Fibroblast of the aortic adventitia (primary cell): ENCODE measurements around the gene DEFB127. TPM values are rescaled to one million over a fixed set of nuclear protein-coding genes. Genes with fewer than 3 reads are reported as not detected.
A peak's percentile ranks its signal among the peaks of the same experiment; 100 is the strongest.
"Not testable (repeated sequence)": the region's sequence is repeated elsewhere in the genome, so short reads cannot be mapped to it uniquely, and the experiment has no call there.

Experiments used
- DNase-seq: peaks from one replicate; pipeline ENCODE4 v3.0.0-alpha.2; 2010; ENCODE audit warnings: low read depth
- H3K4me3 ChIP-seq: 2 replicates; pipeline ENCODE4 v1.5.1; 2011; ENCODE audit warnings: low read depth, mild to moderate bottlenecking, control low read depth, low read length, moderate library complexity
- total RNA-seq: library from RNA; depleted of rRNA; stranded (reverse); fragments of >200 nt; gene quantifications from 2 replicates; pipeline ENCODE4 v1.2.3, GENCODE V29; 2012; ENCODE audit warnings: low replicate concordance
- TF ChIP-seq, protein P1 (sequence below): IDR thresholded peaks from 2 replicates; pipeline ENCODE4 v1.5.1; 2011; ENCODE audit warnings: mild to moderate bottlenecking, low read length, control low read depth, inconsistent platforms; ENCODE audit not compliant: insufficient read depth

DEFB127 gene, protein sequence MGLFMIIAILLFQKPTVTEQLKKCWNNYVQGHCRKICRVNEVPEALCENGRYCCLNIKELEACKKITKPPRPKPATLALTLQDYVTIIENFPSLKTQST
- not detected in 2 replicates for total RNA-seq

DNA sequence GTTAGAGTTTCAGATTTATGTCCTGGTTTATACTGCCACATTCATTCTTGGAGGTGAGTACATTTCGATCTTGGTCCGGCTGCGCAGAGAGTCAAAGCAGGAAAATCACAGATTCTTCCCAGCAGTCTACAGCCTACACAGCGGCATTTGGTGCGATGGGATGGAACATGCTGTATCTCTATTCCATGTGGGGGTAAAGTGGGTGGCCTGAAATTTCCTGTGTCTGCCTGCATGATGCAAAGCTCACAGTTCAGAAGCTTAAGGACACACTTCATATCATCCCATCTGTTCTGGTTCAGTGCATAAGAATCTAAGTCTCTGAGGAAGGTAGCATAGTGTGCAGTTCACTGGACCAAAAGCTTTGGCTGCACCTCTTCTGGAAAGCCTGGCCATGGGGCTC lies at the start of gene DEFB127:
Gene DEFB127 (plus strand): TSS at position 301 of the 400 bp plus-strand sequence. CDS start 91 bp downstream, at position 392.
- no peak within 1 kb of the TSS for H3K4me3 ChIP-seq
- TF ChIP-seq, protein P1, sequence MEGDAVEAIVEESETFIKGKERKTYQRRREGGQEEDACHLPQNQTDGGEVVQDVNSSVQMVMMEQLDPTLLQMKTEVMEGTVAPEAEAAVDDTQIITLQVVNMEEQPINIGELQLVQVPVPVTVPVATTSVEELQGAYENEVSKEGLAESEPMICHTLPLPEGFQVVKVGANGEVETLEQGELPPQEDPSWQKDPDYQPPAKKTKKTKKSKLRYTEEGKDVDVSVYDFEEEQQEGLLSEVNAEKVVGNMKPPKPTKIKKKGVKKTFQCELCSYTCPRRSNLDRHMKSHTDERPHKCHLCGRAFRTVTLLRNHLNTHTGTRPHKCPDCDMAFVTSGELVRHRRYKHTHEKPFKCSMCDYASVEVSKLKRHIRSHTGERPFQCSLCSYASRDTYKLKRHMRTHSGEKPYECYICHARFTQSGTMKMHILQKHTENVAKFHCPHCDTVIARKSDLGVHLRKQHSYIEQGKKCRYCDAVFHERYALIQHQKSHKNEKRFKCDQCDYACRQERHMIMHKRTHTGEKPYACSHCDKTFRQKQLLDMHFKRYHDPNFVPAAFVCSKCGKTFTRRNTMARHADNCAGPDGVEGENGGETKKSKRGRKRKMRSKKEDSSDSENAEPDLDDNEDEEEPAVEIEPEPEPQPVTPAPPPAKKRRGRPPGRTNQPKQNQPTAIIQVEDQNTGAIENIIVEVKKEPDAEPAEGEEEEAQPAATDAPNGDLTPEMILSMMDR: no peak
- DNase-seq: no peak

DNA sequence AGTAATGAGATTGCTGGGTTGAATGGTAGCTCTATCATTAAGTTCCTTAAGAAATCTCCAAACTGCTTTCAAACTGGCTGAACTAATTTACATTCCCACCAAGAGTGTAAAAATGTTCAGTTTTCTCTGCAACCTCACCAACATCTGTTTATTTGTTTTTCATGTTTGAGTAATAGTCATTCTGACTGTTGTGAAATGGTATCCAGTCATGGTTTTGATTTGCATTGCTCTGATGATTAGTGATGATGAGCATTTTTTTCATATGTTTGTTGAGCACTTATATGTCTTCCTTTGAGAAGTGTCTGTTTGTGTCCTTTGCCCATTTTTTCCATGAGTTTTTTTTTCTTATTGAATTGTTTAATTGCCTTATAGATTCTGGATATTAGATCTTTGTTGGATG lies 44.9 kb upstream of the DEFB127 start:
- TF ChIP-seq, protein P1: no peak
- H3K4me3 ChIP-seq: no peak overlapping the region
- no peak for DNase-seq

DNA sequence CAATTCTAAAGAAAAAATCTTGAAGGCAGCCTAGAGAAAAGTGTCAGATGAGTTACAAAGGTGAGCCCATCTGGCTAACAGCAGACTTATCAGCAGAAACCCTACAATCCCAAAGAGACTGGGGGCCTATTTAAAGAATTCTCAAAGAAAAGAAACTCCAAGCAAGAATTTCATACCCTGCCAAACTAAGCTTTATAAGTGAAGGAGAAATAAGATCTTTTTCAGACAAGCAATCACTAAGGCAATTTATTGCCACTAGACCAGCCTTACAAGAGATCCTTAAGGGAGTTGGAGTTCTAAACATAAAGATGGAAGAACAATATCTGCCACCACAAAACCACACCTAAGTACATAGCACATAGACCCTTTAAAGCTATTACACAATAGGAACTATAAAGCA lies 39.7 kb upstream of the DEFB127 start:
- DNase-seq: no peak
- no peak overlapping the region for H3K4me3 ChIP-seq
- TF ChIP-seq, protein P1: no peak

DNA sequence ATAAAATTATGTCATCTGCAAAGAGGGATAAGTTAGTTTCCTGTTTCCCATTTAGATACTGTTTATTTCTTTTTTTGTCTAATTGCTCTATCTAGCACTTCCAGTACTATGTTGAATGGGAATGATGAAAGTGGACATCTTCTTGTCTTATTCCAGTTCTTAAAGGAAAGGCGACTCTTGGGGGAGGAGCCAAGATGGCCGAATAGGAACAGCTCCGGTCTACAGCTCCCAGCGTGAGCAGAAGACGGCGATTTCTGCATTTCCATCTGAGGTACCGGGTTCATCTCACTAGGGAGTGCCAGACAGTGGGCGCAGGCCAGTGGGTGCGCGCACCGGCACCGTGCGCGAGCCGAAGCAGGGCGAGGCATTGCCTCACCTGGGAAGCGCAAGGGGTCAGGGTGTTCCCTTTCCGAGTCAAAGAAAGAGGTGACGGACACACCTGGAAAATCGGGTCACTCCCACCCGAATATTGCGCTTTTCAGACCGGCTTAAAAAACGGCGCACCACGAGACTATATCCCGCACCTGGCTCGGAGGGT lies 27.4 kb upstream of the DEFB127 start:
- DNase-seq, H3K4me3 ChIP-seq: not testable (repeated sequence)

DNA sequence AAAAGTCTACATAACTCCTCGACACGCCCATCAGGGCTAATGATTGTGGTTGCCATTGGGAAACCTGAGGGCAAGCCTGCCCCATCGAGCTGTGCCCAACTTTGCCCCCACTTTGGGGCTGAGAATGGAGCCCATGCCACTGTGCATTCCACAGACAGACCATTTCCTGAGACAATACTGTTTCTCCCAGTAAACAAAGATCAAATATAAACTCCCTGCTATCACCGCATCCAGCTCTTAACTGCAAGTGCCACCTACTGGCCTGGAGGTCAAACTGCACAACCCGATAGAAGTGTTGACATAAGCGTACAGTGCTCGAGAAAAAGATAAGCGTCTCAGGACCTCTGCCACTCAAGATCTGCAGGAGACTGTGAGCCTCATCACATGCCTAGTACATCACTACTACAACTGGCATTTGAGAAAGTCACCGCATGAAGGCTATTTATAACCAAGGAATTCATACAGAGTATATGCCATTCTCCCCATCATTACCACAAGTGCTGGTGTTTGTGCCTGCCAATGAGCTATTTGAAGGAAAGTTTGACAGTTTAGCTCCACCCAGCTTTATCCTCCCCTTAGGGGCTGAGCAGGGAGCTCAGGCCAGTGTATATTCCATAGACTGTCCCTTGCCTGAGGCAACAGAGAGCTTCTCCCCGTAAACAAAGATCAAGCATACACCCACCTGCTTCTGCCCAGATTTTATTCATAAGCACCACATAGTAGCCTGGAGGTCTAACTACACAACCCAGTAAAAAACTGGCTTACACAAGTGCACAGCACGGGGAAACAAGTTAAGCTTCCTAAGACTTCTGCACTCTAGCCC lies 19.4 kb upstream of the DEFB127 start:
- TF ChIP-seq, protein P1: peak; percentile 1
- no peak overlapping the region for H3K4me3 ChIP-seq
- DNase-seq: no peak

DNA sequence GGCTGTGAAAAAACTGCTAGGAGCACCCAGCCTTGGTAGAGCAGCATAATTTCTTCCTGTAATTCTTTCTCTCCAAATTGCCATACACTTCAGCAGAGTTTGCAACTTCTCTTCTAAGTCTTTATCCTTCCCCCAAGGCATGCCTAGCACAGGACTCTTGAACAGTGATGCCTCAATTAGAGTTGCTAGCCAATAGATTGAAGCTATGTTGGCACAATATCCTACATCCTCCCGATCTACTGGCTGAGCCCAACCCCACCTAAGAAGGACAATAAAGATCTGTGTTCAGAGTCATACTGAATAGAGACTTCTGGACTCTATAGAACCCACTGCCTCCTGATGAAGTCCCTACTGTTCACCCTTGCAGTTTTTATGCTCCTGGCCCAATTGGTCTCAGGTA lies 15.0 kb upstream of the DEFB127 start, which contains the start of gene DEFB126:
Gene DEFB126 (plus strand): TSS at position 301 of the 400 bp plus-strand sequence. CDS start 39 bp downstream, at position 340.
- no peak within 1 kb of the TSS for H3K4me3 ChIP-seq
- no peak for DNase-seq
- TF ChIP-seq, protein P1: no peak

DNA sequence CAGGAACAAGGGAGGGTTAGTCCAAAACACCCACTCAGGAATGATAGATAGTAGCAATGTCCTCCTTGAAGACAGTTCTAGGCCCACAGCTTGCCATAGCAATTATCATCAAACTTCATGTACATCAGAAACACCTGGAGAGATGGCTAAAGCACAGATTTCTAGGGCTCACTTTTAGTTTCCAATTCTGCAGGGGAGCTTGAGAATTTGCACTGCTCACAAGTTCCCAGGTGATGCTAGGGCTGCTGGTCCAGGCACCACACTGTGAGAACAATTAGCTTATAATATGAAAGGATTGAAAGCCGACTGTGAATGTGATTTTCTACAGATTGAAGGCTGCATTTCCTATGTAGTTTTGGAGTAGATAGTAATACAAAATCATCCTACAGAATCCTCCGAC lies 11.4 kb upstream of the DEFB127 start:
- no peak overlapping the region for H3K4me3 ChIP-seq
- DNase-seq: no peak
- TF ChIP-seq, protein P1: no peak
